ENCODE measurements around the gene ASL. TPM values are rescaled to one million over a fixed set of nuclear protein-coding genes. Genes with fewer than 3 reads are reported as not detected.
"Not testable (repeated sequence)": the region's sequence is repeated elsewhere in the genome, so short reads cannot be mapped to it uniquely, and the experiment has no call there.

ASL gene
- 54.0 TPM for total RNA-seq
- long read RNA-seq, transcript ASL-201 (17 exons, 2,143 nt) = minor isoform, 6 of 39 reads
- long read RNA-seq, transcript ASL-203 (15 exons, 1,765 nt) = major isoform, 7 of 39 reads
- long read RNA-seq, partial matches to known transcripts = 9 of 39 reads
- long read RNA-seq, other reads (novel, unspliced or antisense) = 13 of 39 reads

GRCh38 chr7:66075590-66076461 is at the start of gene ASL:
Gene ASL, plus strand, starts transcription at chr7:66075819. Its CDS starts 263 bp downstream, at chr7:66076082.
- H3K4me3 ChIP-seq = peak within 1 kb of the TSS; percentile 88
- no peak for TF ChIP-seq CTCF (IDR thresholded peaks at IDR 0.05)
- ATAC-seq (peak; percentile 99), DNase-seq (peak; percentile 98)
- no peaks in the 10 kb centered on the region for H3K27me3 ChIP-seq
- H3K4me1 ChIP-seq = peaks cover 13% of the 10 kb centered on the region
- peak within 1 kb of the TSS; percentile 84 for H3K27ac ChIP-seq
- no peaks in the 10 kb centered on the region for H3K9me3 ChIP-seq
- intact Hi-C loops (cut with DNase I) = no loop called here
- H3K36me3 ChIP-seq = peaks cover 10% of the 10 kb centered on the region

DNA sequence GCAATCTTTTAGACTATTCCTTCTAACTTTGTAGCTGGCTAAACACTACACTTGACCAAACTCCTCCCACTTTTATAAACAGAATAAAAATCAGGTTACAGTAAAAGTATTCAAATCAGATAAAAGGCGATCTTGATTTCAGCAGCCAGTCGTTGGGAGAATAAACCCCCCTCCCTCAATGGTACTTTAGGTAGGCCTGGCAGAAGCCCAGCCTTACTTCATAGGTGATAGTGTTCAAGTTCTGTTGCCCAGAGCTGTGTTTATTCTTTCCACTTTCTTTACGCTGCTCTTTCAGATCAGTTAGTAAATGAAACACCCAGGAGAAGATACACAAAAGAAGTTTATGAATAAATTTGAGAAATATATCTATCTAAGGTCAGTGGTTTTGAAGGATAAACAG is 47.3 kb upstream of the ASL start:
- intact Hi-C loops (cut with DNase I); H3K4me3 ChIP-seq; H3K9me3 ChIP-seq; H3K27me3 ChIP-seq; DNase-seq; H3K36me3 ChIP-seq: not testable (repeated sequence)
- ATAC-seq = peak; percentile 47
- Histone ChIP-seq H3K4me1 (peaks cover 10% of the 10 kb centered on the region), H3K27ac (peak overlapping the region; percentile 47)

DNA sequence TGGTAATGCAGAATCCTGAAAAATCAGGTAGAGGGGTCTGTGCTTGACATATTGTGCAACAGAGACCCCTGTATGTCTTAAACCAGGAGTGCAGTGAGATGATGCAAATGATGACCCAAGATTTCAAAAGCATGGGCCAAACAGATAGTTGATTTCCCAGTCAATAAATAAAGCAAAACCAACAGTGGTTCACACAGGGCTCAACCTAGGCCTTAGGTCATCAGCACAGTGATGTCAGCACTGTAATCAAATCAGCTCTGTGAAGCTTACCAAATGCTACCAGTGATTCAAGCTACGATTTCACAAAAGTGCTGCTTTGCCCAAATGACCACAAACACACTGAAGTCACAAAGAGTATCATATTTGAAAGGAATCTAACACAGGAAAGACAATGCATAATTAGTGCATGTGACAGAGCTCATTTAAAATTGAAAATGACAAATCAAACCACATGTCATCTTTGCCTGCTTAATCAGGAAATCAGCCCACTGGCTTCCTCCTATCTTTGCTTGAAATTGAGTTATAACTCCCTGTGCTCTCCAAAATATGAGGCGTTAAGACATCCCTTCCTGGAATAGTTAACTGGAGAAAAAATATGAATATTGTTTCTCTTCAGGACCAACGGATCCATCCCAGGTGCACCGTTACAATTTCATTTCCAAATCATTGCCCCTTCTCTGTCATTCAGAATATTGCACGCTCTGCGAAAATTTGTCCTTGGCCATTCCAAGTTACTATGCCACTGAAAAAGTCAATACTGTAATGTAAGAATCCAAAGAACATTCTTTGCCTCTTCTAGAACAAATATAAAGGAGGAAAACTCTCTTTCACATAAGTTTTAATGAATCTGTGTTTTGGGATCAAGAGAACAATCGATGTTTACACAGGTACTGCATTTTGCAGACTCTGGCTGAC is 41.9 kb upstream of the ASL start:
- intact Hi-C loops (cut with DNase I) = no loop called here
- Histone ChIP-seq H3K27ac (no peak overlapping the region), H3K27me3 (no peaks in the 10 kb centered on the region), H3K9me3 (no peaks in the 10 kb centered on the region), H3K36me3 (no peaks in the 10 kb centered on the region), H3K4me3 (no peak overlapping the region), H3K4me1 (peaks cover 4% of the 10 kb centered on the region)
- ATAC-seq (no peak), DNase-seq (no peak)
- TF ChIP-seq CTCF (IDR thresholded peaks at IDR 0.05) = no peak

DNA sequence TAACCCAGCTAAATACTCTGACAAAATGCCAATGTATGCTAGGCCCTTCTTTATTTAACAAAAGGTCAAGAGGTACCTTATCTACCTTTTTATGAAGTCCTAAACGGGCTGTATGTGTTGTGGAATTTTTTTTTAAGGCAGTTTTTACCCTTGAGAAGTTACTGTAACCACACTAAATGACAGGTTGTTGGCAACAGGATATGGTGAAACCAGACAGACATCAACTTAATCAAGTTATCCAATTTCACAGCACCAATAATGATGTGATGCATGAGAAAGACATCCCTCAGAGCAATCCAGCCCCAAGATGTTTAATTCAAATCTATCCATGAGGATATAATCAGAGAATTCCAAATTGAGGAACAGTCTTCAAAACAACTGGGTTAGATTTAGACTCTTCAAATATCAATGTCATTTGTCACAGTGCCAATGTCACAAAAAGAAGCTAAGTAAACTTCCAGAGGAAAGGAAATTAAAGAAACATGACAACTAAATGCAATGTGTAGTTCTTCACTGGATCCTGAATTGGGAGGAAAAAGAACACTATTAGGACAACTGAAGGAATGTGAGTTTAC is 41.1 kb upstream of the ASL start:
- intact Hi-C loops (cut with DNase I) = not testable (repeated sequence)

DNA sequence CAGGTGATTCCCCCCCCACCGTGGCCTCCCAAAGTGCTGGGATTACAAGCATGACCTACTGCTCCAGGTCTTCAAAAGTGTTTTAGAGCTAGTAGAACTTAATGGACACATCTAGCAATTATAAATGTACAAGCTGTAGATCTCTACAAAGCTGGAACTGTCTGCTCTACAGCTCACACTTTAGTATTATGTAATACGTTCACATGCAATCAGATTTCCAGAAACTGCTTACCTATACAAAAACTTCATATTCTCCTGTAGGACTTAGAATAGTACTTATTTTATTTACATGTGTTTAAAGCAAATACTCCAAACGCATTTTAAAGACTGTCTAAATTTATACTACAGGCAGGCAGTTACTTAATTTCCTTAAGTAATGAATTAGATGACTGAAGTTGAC is 39.2 kb upstream of the ASL start:
- peak; percentile 67 for ATAC-seq
- H3K36me3 ChIP-seq = no peaks in the 10 kb centered on the region
- intact Hi-C loops (cut with DNase I) = no loop called here
- no peak overlapping the region for H3K27ac ChIP-seq
- H3K4me1 ChIP-seq = peaks cover 6% of the 10 kb centered on the region
- no peaks in the 10 kb centered on the region for H3K27me3 ChIP-seq
- no peak overlapping the region for H3K4me3 ChIP-seq
- peak; percentile 57 for DNase-seq
- H3K9me3 ChIP-seq = no peaks in the 10 kb centered on the region
- TF ChIP-seq CTCF (IDR thresholded peaks at IDR 0.05) = no peak

More for the DNA sequence above, 41.1 kb upstream of the ASL start:
- H3K4me1 ChIP-seq, H3K4me3 ChIP-seq, H3K36me3 ChIP-seq, H3K27me3 ChIP-seq, DNase-seq, H3K9me3 ChIP-seq, ATAC-seq, H3K27ac ChIP-seq: not testable (repeated sequence)

GRCh38 chr7:66036788-66037187 is 38.8 kb upstream of the ASL start:
- Histone ChIP-seq H3K4me3 (no peak overlapping the region), H3K27ac (peak overlapping the region; percentile 17), H3K4me1 (peaks cover 6% of the 10 kb centered on the region), H3K9me3 (no peaks in the 10 kb centered on the region), H3K27me3 (no peaks in the 10 kb centered on the region), H3K36me3 (no peaks in the 10 kb centered on the region)
- TF ChIP-seq CTCF (IDR thresholded peaks at IDR 0.05) = no peak
- intact Hi-C loops (cut with DNase I) = no loop called here
- peak; percentile 84 for ATAC-seq
- peak; percentile 2 for DNase-seq

Data from upper lobe of right lung (tissue), 1 donor.